Right ventricle myocardium inferior (tissue), 1 donor: ENCODE data around the gene NUDT15. TPM values are rescaled to one million over a fixed set of nuclear protein-coding genes. Genes with fewer than 3 reads are reported as not detected.

Experiments used
- ATAC-seq: fragments of 200-7000 bp; cut with Tn5 transposase; one replicate; pipeline ENCODE4 v1.9.1; 2020; ENCODE audit warnings: mild to moderate bottlenecking, moderate library complexity
- DNase-seq: peaks from one replicate; pipeline ENCODE4 v3.0.0; 2021; ENCODE audit errors: missing footprints
- intact Hi-C: fragments of 100-400 bp; cut with DNase I; formaldehyde crosslinking; loops from one replicate; pipeline ENCODE4 v1.11.0; 2022
- total RNA-seq: library from RNA; stranded (reverse); fragmentation: NEBNext Ultra II Directional; extraction: Animal tissue kit (Norgen Biotek cat#: 25700); gene quantifications from one replicate; pipeline ENCODE4 v1.2.1, GENCODE V29; 2021
- donor health status: DM: no; HTN: yes; CAD: no; lungs with severe emphysema.

Gene NUDT15
- total RNA-seq, 1 donor from 2014 or later = 12.1 TPM

DNA sequence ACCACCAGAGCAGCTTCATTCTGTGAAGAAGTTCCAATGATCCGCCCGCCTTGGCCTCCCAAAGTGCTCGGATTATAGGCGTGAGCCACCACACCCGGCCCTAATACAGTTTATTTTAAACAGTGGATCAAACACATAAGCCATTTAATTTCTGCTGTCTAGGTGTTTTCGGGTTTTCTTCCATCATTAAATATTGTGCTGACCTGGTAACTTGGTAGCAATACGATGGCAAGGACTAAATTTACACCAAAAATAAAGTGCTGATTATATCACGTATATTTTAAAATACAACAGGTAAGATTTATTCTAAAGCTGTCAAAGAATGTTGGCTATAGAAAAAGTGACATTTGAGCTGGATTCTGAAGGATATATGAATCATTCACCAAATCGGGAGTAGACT is 56.1 kb downstream of the NUDT15 start:
- ATAC-seq = no peak
- DNase-seq = no peak
- intact Hi-C loops = no loop called here

- intact Hi-C loops = no loop called here
- ATAC-seq (peak; percentile 10), DNase-seq (no peak)
Measured at GRCh38 chr13:48094404-48094780, 56.9 kb downstream of the NUDT15 start.

GRCh38 chr13:48094781-48095502 is 57.4 kb downstream of the NUDT15 start, which contains the start of gene MED4:
Gene MED4, minus strand, starts transcription at chr13:48095104. Its CDS starts 26 bp downstream, at chr13:48095078.
- DNase-seq (peak; percentile 98), ATAC-seq (peak; percentile 97)
- intact Hi-C loops = loop anchor here (5.0 kb wide), 1 partner anchor 137 kb away; the partner anchor contains the start of gene ITM2B

DNA sequence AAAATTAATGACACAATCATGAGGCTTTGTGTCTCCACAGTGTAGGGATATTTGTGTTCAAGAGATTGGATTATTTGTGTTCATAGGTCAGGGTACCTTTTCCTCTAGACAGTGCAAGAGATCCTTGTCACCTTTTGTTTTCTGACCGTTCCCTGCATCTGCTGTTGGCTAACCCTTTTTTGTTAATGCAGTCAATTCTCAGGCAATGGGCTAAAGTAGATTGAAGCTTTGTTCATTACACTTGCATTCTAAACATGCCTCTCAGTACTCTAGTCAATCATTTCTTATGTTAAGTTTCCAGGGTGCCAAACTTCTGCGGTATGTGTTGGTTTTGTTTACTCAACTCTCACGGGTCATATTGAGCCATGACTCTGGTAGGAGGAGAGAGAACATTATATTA is 59.1 kb downstream of the NUDT15 start:
- intact Hi-C loops = loop anchor here (5.0 kb wide), 1 partner anchor 136 kb away; the partner anchor contains the start of gene ITM2B
- ATAC-seq (no peak), DNase-seq (no peak)

Other genes starting within 250 kb of the NUDT15 start
- gene SUCLA2, start 36.5 kb upstream of the NUDT15 start, total RNA-seq = 168 TPM
- 42.2 TPM for gene MED4, start 57.4 kb downstream of the NUDT15 start, total RNA-seq
- 537 TPM for gene ITM2B, start 195.5 kb downstream of the NUDT15 start, total RNA-seq